ENCODE results near the gene GGT6.

GGT6 gene

DNA sequence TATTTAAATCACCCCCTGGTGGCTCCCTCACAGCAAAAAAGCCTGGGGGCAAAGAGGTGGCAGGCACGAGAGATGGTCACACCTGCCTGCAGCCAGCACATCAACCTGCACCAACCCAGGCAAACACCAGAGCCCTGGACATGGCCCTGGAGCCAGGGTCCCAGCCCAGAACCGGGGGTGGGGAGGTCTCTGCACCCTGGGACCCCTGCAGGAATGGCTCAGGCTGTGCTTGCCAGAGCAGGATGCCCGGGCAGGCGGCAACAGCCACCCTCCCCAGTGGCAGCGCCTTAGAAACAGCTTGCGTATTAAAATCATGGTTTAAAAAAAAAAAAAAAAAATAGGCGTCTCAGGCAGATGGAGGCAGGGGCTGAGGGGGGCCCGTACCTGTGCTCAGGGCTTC lies 21.4 kb downstream of the GGT6 start:
- DNase-seq (ENCODE audit: low read depth), result no peak

GRCh38 chr17:4538236-4539002 lies 22.0 kb downstream of the GGT6 start:
- DNase-seq (ENCODE audit: low read depth), result no peak

- no peak for DNase-seq (ENCODE audit: low read depth)
Measured at GRCh38 chr17:4537451-4538235, 22.7 kb downstream of the GGT6 start.

DNA sequence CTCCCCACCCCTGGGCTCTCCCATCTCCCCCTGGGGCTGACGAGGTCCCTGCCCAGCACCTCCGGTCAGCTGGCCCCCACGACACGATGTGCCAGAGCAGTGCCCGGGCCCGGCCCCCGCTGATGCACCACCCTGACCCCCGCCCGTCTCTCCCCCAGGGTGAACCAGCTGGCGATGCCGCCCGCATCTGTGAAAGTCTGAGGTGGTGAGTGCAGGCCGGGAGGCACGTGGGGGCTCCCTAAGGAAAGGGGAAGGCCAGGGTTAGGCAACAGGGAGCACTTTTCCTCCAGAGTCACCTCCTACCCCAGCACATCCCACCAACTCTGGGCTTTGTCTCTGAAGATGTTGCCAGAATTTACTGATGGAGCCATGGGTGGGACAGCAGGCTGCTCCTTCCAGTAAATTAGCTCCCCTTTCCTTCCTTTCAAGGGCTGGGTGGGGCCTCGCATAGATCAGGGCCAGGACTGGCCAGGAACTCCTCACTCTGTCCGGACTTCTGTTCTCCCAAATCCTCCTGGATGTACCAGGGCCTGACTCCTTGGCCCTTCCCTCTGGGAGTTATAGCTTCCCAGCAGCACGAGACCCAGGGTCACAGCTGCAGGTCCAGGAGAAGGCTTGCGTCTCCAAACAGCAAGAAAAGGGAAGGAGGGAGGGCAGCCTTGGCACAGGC lies 23.5 kb downstream of the GGT6 start:
- DNase-seq (ENCODE audit: low read depth), result no peak

DNA sequence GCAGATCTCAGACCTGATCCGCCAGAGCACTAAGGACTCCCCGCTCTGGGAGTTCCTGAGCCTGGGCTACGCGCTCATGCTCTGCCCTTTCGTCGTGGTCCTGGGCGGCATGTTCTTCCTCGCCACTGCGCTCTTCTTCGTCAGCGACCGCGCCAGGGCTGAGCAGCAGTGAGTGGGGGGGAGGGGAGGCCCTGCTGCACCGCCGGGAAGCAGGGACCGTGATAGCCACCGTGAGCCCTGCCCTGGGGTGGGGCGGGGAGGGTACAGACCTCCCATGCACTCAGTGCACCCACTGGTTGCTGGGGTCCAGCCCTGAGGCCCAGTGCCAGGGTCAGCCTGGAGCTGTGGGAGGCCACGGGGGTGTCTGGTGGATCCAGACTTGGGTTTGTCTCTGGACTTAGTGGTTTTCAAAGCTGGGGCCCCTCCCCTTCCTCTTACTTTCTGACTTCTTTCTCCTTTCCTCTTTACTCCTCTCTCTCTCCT lies 24.1 kb downstream of the GGT6 start:
- no peak for DNase-seq (ENCODE audit: low read depth)

DNA sequence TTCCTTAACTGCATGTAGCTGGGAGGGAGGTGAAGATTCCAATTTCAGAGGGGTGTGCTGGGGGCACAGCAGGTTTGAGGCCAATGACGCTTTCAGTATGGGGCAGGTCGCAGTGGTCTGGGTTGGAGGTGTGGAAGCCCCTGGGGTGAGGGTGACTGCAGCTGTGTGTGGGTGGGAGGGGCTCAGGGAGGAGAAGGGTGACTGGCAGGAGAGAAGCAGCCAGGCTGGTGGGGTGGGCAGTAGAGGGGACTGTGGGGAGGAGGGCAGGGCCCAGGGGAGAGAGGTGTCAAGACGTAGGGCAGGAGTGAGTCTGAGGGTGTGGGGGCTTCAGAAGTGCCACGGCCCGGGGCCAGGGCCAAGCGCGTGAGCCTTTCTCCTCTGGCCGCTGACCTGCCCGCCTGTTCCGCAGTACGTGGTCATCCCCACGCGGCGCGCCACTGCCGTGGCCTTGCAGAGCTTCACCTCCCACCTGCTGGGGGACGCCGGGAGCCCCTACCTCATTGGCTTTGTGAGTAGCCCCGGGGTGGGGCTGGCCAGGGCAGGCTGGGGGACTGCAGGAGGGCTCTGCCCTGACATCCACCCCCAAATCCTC lies 24.6 kb downstream of the GGT6 start:
- no peak for DNase-seq (ENCODE audit: low read depth)

DNA sequence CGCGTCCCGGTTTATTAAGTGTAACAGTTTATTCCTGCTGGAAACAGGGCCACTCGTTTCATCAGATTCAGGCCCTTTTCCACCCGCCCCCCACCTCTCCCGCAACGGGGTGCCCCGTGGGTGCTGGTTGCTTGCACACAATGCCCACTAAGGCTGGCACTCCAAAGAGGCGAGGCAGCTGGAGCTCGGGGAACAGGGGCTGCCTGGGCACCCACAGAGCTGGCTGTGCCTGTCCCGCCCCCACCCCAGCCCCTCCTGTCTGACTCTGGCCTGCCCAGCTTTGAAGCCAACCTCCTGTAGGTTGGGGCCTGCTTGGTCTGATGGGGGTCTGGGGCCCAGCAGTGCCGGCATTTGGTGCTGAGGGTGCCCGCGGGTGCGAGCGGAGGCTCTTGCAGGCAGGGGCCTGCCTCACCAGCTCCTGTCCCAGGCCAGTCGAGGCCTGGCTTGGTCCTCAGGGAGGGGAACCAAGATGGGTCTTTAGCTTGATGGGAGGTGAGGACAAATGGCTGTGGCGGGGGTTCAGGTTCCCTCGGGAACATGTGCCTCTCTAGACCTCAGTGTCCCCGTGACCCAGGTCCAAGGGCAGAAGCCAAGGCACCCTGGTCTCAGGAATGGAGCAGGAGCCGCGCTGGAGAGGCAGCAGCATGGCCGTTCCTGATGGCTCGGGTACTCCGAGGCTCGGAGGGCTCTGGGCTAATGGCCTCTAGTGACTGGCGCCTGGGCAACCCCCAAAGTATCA lies 25.3 kb downstream of the GGT6 start:
- DNase-seq (ENCODE audit: low read depth), result no peak

DNA sequence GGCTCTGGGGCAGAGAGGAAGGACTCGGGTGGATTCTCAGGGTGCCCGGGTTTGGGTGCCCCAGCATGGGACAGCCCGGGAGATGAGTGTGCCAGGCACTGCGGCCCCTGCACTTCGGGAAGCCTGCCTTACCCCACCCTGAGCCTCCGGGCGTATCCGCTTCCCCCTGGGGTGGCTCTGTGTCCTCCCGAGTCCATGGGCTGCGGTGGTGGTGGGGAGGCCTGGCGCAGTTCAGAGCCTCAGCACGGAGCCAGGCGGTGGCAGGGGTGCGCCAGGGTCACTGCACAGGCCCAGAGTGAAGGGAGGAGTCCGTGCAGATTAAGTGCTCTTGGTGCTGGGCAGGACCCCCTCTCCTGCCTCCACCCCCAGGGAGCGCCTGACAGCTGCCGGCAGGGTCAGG lies 25.9 kb downstream of the GGT6 start:
- no peak for DNase-seq (ENCODE audit: low read depth)

DNA sequence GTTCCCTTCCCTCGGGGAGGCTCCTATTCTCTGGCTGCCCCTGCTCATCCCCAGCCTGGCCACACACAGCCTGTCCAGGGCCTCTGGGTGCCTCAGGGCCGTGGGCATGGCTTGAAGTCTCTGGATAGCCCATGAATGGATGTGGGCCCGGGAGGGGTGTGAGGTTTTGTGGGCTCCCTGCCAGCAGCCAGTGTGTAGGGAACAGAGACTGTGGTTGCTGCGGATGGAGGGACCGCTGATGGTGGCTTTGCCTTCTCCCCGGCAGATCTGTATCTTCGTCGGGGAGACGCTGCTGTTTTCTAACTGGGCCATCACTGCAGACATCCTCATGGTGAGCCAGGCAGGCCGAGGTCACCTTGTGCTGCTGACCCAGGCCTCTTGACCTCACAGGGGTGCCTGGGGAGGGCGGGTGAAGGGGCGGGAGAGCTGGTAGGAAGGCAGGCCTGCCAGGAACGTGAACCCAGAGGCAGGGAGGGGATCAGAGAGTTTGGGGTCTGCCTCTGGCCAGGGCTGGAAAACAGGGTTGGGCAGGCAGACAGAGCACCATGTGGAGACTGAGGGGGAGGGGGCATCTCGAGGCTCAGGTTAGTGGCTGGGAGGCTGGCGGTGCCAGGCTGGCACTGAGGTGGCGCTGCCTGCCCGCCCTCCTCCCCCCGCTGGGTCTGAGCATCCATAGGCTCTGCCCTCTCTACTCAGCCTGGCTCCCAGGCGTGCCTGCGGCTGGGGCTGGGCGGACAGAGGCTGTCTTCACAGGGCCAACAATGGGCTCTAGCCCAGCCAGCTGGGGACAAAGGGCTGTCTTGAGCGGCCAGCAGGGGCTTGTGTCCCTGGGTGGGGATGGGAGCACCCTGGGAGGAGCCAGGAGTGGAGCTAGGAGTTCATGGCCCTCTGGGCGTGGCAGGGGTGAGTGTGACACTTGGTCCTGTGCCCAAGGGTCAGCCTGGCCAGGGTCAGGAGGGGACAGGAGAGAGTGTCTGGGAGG lies 26.6 kb downstream of the GGT6 start:
- no peak for DNase-seq (ENCODE audit: low read depth)

GRCh38 chr17:4532860-4533522 lies 27.4 kb downstream of the GGT6 start:
- DNase-seq (ENCODE audit: low read depth), result no peak

DNA sequence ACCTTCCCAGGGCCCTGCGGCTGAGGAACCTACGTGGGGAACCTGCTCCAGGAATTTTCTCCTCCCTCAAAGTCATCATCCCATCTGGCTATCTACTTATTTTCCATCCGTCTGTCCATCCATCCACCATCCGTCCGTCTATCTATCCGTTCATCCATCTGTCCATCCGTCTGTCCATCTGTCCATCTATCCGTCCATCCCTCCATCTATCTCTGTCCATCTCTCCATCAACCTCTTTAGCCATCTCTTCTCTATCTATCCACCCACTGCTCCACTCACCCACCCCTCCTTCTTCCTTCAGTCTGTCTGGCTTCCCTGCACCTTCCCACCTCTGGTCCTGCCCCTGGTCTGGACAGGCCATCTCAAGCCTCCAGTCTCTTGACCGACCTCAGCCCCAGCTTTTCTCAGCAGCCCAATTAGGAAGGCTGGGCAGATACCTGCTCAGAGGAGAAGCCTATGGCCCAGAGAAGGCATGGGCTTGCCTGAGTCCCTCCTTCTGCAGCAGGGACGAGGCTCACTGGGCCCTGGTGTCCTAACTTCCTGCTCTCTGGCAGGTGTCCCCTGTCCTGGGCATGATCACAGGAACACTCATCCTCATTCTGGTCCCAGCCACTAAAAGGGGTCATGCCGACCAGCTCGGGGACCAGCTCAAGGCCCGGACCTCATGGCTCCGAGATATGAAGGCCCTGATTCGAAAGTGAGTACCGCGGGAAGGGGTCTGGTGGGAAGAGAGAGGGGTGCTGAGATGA lies 28.2 kb downstream of the GGT6 start:
- no peak for DNase-seq (ENCODE audit: low read depth)

- DNase-seq (ENCODE audit: low read depth), result no peak
Measured at GRCh38 chr17:4530799-4531730, 29.3 kb downstream of the GGT6 start.

- no peak for DNase-seq (ENCODE audit: low read depth)
Measured at GRCh38 chr17:4529533-4530152, 30.7 kb downstream of the GGT6 start.

- no peak for DNase-seq (ENCODE audit: low read depth)
Measured at GRCh38 chr17:4527566-4528125, 32.7 kb downstream of the GGT6 start.

- no peak for DNase-seq (ENCODE audit: low read depth)
Measured at GRCh38 chr17:4527134-4527533, 33.2 kb downstream of the GGT6 start.

DNA sequence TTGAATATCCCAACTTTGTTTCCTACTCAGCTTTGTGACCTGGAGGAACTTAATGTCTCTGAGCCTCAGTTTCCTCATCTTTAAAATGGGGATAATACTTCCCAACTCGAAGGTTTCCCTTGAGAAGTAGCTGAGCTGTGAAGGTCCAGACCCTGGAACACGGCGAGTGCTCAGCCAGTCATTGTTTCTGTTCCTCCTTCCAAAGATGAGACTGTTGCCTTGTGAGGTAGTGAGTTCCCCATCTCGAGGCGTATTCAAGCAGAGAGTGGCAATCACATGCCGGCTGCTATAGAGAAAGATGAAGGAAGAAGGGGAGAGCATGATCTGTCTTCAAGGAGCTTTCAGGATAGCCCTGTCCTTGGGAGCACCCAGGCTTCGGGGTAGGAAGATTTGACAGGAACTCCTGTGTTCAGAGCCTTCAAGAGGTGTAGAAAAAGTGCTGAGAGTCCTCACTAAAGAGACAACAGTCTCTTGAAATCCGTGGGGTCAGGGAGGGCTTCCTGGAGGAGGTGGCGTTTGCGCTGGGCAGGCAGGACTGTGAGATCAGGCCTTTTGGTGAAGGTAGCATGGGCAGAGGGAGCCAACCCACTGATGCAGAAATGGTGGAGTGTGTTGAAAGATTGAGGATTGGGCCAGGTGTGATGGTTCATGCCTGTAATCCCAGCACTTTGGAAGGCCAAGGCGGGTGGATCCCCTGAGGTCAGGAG lies 34.5 kb downstream of the GGT6 start:
- DNase-seq (ENCODE audit: low read depth), result no peak

GRCh38 chr17:4523946-4524345 lies 36.4 kb downstream of the GGT6 start:
- no peak for DNase-seq (ENCODE audit: low read depth)
